Mammary epithelial cell (primary cell): ENCODE results near the gene TBC1D14.

Experiments used
- CTCF ChIP-seq, 2 donors: IDR thresholded peaks in 1 of 2; conservative IDR thresholded peaks in 1 of 2; 2 replicates each; pipeline ENCODE4 v1.5.1; 2011 to 2012; ENCODE audit warnings: inconsistent platforms in 2 of 2, low read length in 2 of 2, mild to moderate bottlenecking in 2 of 2, control low read depth in 1 of 2, low read depth in 1 of 2; ENCODE audit not compliant: insufficient read depth in 1 of 2; ENCODE audit errors: extremely low read depth in 1 of 2
- EZH2 ChIP-seq: IDR thresholded peaks from 2 replicates; pipeline ENCODE4 v1.6.1; 2012; ENCODE audit warnings: low read length, inconsistent platforms, borderline replicate concordance

DNA sequence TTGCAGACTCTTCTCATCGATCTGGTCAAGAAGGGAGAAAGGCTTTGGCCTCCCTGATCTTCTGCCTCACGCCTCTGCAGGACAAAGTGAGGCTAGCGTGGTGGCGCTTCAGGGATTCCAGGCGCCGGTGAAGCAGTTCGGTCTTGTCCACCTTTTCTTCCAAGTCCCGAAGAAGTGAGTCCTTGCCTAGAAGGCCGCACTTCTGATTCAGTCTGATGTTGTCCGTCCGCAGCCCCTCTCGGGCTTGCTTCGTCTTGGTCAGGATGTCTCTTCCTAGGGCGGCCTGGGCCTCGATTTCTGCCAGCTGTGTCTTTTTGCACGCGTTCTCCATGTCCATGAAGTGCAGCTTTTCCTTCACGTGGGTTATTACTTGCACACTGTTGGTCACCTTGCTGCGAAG lies 131.6 kb downstream of the TBC1D14 start:
- no peak for TF ChIP-seq EZH2
- TF ChIP-seq CTCF (conservative IDR thresholded peaks at IDR 0.05 in 1 of 2, IDR thresholded peaks at IDR 0.05 in 1 of 2; ENCODE audit: extremely low read depth in 1 of 2, insufficient read depth in 1 of 2, low read depth in 1 of 2, low read length in 2 of 2) = no peak
